HG02678 (cell line): ENCODE measurements around the gene USP6.
"Not testable (repeated sequence)": the region's sequence is repeated elsewhere in the genome, so short reads cannot be mapped to it uniquely, and the experiment has no call there.

Source experiments
- ATAC-seq: cut with Tn5 transposase; IDR thresholded peaks from one replicate; pipeline ENCODE4 v1.9.1; 2021; ENCODE audit warnings: mild to moderate bottlenecking, moderate library complexity; ENCODE audit not compliant: unreplicated experiment

Gene USP6

DNA sequence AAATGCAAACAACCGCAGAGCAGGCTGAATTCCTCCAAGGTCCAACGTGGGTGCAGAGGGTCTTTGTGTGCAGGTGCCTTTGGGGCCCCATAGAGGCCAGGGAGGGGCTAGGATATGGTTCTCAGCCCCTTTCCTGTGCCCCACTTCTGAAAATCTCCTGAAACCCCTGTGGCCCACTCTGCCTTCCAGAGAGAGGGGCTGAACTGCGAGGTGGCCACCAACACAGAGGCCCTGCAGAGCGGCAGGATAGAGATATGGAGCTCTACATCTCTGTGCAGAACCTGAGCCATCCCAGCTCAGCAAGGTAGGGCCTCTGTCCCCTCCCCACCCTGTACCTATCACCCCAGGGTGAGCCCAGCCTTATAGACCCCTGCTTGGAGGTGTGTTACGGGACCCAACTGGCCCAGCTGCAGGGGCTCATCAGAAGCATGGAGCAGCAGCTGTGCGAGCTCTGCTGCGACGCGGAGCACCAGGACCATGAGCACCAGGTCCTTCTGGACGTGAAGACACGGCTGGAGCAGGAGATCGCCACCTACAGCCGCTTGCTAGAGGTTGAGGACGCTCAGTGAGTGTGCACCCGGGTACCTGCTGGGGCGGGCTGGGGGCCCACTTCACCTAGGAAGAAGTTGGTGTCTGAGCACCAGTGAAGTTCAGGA lies 5.5 kb downstream of the USP6 start:
- ATAC-seq, result no peak

DNA sequence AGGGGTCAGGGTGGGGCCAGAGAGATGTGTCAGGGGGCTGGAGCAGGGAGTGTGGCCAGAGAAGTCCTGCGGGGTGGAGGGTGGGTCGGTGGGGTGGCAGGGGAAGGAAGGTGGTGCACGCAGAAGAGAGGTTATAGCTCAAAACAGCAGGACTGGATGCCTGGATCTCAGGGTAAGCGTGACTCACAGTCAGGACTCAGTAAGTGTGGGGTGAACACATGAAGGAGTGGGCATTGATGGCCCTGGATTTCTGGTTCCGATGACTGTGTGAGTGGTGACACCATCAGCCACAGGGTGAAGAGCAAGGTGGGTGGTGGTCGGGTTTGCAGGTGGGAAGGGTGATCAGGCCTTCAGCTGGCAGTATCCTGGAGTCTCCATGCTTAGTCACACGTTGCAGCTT lies 6.2 kb downstream of the USP6 start:
- not testable (repeated sequence) for ATAC-seq

GRCh38 chr17:5122586-5123342 lies 6.9 kb downstream of the USP6 start:
- no peak for ATAC-seq

DNA sequence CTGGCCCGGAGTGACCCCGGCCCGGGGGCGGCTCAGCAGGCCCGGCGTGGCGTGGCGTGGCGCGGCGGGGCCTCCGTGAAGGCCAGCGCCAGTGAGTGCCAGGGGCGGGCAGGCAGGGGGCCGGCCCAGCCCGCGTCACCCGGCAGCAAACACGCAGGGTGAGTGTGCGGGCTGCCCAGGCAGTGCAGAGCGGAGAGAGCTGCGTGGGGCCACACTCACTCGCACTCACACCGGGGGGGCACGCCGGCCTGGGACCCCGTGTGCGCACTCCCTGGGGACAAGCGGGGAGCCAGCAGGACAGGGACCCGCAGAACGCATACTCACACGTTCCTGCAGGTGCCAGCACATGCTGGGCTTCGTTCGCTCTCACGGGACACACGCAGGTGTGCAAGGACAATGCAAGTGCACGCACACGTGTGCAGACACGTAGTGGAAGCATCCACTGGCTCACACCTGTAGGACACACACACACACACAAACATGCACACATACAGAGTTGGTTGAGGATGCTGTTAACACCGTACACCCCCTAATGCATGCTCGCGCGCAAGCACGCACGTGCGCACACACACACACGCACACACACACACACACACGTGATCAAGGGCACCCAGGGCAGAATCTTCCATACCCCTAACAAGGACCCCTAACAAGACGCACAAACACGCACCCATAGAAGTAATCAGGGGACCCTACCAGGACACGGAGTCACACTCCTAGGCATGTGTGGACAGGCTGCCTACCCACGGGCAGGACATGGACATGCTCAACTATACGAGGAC lies 7.7 kb downstream of the USP6 start:
- no peak for ATAC-seq

DNA sequence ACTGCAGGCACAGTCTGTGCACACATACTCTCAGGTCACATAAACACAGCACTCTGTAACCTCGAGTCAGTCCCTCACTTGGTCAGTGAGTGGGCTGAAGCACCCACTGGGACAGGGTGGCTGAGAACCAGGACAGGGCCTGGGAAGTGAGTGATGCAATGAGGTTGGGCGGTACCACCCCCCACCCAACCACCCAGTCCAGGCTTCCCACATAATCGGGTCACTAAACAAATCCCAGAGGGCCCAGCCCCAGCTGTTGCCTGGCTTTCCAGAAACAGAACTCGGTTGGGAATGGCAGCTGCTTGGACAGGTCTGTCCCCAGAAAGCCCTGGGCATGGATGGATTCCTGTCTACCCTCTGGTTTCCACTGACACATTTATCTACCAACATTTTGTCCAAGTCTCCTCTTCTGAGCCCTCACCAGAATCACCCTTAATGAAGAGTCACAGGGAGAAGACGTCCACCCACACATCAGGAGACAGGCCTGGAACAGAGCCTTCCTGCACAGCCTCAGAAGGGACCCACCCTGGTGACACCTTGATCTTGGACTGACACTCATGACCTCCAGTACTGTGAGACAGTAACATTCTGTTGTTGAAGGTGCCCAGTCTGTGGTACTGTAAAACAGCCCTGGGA lies 8.4 kb downstream of the USP6 start:
- ATAC-seq, result not testable (repeated sequence)

GRCh38 chr17:5124896-5125295 lies 9.1 kb downstream of the USP6 start:
- ATAC-seq, result not testable (repeated sequence)

- no peak for ATAC-seq
Observed at GRCh38 chr17:5126719-5127488, 11.1 kb downstream of the USP6 start.

GRCh38 chr17:5127910-5128309 lies 12.1 kb downstream of the USP6 start:
- no peak for ATAC-seq

- not testable (repeated sequence) for ATAC-seq
Observed at GRCh38 chr17:5128387-5128786, 12.6 kb downstream of the USP6 start.

GRCh38 chr17:5128905-5129535 lies 13.2 kb downstream of the USP6 start:
- no peak for ATAC-seq

DNA sequence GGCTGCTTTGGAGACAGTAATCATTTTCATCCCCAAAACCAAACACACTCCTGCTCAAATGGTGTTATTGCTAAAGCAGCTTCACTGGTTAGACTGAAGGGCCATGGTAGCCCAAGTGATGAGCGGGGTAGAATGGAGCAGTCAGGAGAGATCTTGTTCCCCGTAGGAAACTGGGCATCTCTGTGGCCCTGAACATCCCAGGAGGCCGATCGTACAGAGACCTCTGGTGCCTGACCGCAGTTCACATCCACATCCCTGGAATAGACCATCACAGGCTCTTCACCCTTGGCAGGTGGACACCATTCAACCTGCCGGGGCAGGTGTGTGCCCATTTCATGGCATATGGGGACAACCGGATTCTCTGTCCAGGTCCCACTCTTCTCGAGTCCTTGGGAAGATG lies 13.9 kb downstream of the USP6 start:
- not testable (repeated sequence) for ATAC-seq

- ATAC-seq, result not testable (repeated sequence)
Observed at GRCh38 chr17:5130261-5130660, 14.4 kb downstream of the USP6 start.

DNA sequence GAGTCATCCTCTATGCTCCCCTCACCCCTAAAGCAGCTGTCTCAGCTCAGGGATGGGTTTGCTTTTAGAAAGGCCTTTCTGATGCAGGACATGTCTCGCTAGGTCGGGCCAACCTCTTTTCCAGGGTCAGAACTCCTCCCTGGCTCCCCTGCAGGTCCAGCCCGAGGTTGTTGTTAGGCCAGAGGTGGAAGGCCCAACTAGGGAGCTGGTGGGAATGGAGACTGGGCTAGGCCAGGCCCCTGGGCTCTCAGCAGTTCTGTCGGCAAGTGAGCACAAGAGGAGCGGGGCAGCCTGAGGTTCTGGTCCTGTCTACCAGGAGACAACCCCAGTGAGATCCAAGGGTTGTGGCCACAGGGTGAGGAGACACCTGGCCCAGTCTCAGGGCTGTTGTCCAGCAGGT lies 14.9 kb downstream of the USP6 start:
- not testable (repeated sequence) for ATAC-seq

DNA sequence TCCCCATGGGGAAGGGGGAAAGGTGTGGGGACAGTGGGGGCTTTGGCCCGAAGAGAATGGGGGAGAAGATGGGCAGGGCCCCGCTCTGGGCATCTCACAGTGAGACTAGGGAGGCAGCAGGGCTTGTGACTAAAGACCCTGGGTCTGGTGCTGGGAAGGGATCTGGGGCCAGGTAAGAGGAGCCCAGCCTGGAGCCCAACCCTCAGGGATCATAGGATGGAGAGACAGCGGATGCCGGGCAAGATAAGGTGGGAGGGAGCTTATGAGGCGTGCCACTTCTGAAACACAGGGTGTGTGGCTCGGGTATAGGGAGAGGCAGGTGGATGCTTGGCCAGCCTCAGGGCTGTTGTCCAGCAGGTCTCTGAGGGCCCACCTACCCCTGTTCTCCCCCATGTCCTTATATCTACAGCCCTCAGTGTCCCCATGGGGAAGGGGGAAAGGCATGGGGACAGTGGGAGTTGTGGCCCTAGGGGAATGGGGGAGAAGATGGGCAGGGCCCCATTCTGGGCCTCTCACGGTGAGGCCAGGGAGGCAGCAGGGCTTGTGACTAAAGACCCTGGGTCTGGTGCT lies 15.4 kb downstream of the USP6 start:
- no peak for ATAC-seq

DNA sequence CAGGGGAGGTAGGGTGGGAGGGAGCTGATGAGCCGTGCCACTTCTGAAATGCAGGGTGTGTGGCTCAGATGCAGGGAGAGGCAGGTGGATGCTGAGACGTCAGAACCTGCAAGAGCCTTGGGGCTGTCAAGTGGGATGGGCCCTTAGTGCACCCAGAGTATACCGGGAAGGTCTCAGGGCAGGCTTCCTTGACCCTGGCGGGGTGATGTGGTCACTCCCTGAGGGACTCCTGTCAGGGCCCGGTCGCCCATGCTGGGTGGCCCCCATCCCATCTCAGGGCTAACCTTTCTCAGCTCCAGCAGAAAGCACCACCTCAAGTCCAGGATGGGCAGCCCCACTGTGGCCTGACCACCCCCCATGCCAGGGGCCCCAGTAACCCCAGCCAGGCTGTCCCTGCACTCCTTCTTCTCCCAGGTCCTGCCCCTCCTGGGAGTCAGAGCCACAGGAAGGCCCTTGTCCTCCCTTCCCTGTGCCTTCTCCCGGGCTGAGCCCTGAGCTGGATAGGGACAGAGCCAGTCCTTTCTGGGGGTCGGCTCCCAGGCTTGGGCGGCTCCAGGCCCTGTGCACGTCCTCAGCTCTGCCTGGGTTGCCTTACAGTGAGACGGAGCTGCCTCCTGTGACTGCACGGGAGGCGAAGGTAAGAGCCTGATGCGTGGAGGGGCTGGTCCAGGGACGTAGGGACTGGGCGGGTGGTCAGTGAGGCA lies 16.1 kb downstream of the USP6 start:
- not testable (repeated sequence) for ATAC-seq

DNA sequence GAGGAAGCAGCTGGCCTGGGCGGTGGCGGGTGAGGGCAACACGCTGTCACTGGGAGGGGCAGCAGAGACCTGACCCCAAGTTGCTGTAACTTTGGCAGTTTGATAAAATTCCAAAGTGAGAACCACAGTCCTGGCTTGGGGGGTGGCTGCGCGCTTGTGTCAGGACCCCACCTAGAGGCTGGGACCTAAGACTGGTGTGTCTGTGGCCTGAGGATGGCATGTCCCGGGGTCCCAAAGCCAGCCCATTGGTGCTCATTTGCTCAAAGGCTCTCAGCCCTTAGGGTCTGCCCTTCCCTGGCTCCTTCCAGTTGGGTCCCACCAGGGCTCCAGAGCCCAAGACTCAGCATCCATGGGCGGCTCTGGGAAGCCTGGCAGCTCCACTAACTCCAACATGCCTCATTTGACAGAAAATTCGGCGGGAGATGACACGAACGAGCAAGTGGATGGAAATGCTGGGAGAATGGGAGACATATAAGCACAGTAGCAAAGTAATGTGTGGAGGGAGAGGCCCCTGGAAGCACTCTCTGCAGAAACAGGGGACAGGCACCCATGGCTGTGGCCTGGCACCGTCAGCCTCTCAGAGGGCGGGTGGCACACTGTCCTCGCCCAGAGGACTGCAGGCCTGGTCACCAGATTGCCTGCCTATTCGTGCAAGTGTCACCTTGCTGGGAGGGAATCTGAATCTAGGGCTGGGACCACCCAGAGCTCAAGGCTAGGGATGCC lies 16.8 kb downstream of the USP6 start:
- not testable (repeated sequence) for ATAC-seq

DNA sequence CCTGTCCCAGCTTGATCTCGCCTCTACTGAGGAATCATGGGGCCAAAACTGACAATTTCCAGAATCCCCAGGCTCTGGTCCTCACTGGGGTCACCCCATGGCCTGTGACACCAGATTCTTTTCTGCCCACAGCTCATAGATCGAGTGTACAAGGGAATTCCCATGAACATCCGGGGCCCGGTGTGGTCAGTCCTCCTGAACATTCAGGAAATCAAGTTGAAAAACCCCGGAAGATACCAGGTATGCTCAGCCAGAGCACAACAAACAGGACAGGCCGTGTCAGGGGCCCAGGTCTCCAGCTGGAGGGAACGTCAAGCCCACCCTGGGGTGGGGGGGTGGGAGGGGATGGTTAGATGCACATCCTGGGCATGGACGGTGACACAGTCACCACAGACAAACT lies 17.5 kb downstream of the USP6 start:
- ATAC-seq, result no peak

- ATAC-seq, result not testable (repeated sequence)
Observed at GRCh38 chr17:5133961-5134360, 18.1 kb downstream of the USP6 start.
